Iris pigment epithelial cell (primary cell): ENCODE data around the gene KRTAP9-7.
A peak's percentile ranks its signal among the peaks of the same experiment; 100 is the strongest.
"Not testable (repeated sequence)": the region's sequence is repeated elsewhere in the genome, so short reads cannot be mapped to it uniquely, and the experiment has no call there.

Experiments used
- DNase-seq: peaks from one replicate; pipeline ENCODE4 v3.0.0-alpha.2; 2011; ENCODE audit warnings: low read depth

The KRTAP9-7 gene, protein sequence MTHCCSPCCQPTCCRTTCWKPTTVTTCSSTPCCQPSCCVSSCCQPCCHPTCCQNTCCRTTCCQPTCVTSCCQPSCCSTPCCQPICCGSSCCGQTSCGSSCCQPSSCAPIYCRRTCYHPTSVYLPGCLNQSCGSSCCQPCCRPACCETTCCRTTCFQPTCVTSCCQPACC

DNA sequence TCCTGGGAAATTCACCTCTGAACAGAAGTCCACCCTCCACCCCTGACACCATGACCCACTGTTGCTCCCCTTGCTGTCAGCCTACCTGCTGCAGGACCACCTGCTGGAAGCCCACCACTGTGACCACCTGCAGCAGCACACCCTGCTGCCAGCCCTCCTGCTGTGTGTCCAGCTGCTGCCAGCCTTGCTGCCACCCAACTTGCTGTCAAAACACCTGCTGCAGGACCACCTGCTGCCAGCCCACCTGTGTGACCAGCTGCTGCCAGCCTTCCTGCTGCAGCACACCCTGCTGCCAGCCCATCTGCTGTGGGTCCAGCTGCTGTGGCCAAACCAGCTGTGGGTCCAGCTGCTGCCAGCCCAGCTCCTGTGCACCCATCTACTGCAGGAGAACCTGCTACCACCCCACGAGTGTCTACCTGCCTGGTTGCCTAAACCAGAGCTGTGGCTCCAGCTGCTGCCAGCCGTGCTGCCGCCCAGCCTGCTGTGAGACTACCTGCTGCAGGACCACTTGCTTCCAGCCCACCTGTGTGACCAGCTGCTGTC lies at the start of gene KRTAP9-7:
Gene KRTAP9-7, plus strand, starts transcription at position 51 of the 543 bp plus-strand sequence. Its CDS starts 0 bp downstream, at position 51.
- not testable (repeated sequence) for DNase-seq

DNA sequence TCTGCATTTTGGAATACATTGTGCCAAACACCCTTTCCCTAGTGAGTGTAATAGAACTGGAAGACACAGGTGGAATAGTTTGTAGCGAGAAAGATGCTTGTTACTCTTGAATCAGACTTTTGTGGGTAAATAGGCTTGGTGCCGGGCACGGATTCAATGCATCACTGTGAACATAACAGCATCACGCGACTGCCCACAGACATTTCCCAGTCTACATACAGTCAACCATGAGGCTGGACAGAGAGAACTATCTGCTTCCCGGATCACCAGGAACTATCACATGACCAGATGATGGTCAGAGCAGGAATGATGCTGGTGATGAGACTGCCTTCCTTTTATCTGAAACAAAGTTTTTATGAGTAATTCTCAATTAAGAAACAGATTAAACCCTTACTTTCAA lies 49.4 kb upstream of the KRTAP9-7 start:
- DNase-seq = no peak

DNA sequence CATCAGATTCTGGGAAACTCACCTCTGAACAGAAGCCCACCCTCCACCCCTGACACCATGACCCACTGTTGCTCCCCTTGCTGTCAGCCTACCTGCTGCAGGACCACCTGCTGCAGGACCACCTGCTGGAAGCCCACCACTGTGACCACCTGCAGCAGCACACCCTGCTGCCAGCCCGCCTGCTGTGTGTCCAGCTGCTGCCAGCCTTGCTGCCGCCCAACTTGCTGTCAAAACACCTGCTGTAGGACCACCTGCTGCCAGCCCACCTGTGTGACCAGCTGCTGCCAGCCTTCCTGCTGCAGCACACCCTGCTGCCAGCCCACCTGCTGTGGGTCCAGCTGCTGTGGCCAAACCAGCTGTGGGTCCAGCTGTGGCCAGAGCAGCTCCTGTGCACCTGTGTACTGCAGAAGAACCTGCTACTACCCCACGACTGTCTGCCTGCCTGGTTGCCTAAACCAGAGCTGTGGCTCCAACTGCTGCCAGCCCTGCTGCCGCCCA lies 48.9 kb upstream of the KRTAP9-7 start, which contains the start of gene KRTAP9-2:
Gene KRTAP9-2, plus strand, starts transcription at position 51 of the 498 bp plus-strand sequence. Its CDS starts 7 bp downstream, at position 58.
- not testable (repeated sequence) for DNase-seq

DNA sequence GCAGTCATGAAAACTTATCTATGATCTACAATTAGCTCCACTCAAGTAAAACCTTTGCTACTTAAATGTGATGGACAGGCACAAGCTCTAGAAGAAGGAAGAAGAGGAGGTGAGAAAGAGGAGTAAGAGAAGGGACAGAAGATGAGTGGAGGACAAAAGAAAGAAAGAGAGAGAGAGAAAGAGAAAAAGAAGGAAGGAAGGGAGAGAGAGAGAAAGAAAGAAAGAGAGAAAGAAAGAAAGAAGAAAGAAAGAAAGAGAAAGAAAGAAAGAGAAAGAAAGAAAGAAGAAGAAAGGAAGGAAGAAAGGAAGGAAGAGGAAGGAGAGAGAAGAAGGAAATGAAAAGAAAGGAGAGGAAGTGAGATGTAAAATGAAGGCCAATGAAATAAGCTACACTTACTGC lies 45.4 kb upstream of the KRTAP9-7 start:
- DNase-seq = no peak

DNA sequence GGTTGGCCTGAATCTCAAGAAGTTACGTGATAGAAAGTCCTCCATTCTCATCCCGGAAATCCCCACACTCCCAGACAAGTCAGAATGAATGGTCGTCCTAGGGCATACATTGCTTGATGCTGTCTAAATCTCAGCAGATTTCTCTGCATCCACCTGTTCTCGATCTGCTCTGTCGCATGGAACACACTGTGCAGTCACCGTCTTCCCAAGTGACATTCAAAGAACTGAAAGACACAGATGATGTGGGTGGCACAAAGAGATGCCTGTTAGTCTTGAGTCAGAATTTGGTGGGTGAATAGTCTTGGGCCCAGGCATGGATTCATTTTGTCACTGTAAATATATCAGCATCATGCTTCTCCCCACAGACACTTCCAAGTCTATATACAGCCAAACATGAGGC lies 43.8 kb upstream of the KRTAP9-7 start:
- no peak for DNase-seq

DNA sequence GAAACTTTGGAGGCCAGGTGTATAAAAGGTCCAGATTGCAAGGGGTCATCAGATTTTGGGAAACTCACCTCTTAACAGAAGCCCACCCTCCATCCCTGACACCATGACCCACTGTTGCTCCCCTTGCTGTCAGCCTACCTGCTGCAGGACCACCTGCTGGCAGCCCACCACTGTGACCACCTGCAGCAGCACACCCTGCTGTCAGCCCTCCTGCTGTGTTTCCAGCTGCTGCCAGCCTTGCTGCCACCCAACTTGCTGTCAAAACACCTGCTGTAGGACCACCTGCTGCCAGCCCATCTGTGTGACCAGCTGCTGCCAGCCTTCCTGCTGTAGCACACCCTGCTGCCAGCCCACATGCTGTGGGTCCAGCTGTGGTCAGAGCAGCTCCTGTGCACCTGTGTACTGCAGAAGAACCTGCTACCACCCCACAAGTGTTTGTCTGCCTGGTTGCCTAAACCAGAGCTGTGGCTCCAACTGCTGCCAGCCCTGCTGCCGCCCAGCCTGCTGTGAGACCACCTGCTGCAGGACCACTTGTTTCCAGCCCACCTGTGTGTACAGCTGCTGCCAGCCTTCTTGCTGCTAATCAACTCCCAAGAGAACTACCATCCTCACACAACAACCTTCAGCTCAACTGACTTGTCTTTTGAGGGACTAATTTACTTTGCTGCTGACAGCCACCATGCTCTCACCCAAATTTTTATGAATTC lies 42.9 kb upstream of the KRTAP9-7 start, which contains the start of gene KRTAP9-3:
Gene KRTAP9-3, plus strand, starts transcription at position 51 of the 707 bp plus-strand sequence. Its CDS starts 53 bp downstream, at position 104.
- not testable (repeated sequence) for DNase-seq

DNA sequence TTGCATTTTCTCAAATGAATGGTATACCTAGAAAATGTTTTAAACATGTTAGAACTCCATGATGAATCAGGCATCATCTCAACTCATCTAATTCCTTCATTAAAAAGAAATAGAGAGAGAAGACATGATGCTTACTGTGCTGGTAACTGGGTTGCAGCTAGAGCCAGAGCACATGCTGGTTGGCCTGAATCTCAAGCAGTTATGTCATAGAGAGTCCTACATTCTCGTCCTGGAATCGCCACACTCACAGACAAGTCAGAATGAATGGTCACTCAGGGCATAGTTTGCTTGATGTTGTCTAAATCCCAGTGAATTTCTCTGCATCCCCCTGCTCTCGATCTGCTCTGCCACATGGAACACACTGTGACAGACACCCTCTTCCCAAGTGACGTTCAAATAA lies 38.4 kb upstream of the KRTAP9-7 start:
- DNase-seq = not testable (repeated sequence)

DNA sequence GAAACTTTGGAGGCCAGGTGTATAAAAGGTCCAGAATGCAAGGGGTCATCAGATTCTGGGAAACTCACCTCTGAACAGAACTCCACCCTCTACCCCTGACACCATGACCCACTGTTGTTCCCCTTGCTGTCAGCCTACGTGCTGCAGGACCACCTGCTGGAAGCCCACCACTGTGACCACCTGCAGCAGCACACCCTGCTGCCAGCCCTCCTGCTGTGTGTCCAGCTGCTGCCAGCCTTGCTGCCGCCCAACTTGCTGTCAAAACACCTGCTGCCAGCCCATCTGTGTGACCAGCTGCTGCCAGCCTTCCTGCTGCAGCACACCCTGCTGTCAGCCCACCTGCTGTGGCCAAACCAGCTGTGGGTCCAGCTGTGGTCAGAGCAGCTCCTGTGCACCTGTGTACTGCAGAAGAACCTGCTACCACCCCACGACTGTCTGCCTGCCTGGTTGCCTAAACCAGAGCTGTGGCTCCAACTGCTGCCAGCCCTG lies 37.5 kb upstream of the KRTAP9-7 start, which contains the start of gene KRTAP9-8:
Gene KRTAP9-8, plus strand, starts transcription at position 51 of the 489 bp plus-strand sequence. Its CDS starts 53 bp downstream, at position 104.
- DNase-seq = not testable (repeated sequence)

DNA sequence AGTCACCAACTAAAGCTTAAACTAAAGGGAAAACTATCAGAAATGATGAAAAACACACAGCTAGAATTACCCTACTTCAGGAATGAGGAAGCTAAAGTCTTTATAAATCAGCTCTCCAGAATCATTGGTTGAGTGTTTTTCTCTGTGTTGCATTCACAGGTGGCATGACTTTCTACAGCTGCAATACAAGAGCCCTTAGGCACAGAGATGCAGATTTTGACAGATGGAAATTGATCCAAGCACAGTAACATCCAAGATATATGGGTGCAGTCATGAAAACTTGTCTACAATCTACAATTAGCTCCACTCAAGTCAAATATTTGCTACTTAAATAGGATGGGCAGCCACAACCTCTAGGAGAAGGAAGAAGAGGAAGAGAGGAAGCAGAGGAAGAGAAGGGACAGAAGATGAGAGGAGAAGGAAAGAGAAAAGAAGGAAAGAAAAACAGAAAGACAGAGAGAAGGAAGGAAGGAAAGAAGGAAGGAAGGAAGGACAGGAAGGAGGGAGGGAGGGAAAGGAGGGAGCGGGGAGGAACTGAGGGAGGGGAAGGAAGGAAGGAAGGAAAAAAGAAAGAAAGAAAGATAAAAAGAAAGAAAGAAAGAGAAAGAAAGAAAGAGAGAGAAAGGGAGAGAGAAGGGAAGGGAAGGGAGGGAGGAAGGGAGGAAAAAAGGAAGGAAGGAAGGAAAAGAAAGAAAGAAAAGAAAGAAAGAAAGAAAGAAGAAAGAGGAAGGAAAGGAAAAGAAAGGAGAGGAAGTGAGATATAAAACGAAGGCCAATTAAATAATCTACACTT lies 28.3 kb upstream of the KRTAP9-7 start:
- DNase-seq = not testable (repeated sequence)

DNA sequence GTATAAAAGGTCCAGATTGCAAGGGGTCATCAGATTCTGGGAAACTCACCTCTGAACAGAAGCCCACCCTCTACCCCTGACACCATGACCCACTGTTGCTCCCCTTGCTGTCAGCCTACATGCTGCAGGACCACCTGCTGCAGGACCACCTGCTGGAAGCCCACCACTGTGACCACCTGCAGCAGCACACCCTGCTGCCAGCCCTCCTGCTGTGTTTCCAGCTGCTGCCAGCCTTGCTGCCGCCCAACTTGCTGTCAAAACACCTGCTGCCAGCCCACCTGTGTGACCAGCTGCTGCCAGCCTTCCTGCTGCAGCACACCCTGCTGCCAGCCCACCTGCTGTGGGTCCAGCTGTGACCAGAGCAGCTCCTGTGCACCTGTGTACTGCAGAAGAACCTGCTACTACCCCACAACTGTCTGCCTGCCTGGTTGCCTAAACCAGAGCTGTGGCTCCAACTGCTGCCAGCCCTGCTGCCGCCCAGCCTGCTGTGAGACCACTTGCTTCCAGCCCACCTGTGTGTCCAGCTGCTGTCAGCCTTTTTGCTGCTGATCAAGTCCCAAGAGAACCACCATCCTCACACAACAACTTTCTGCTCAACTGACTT lies 25.8 kb upstream of the KRTAP9-7 start, which contains the start of gene KRTAP9-4:
Gene KRTAP9-4, plus strand, starts transcription at position 51 of the 604 bp plus-strand sequence. Its CDS starts 34 bp downstream, at position 85.
- not testable (repeated sequence) for DNase-seq

DNA sequence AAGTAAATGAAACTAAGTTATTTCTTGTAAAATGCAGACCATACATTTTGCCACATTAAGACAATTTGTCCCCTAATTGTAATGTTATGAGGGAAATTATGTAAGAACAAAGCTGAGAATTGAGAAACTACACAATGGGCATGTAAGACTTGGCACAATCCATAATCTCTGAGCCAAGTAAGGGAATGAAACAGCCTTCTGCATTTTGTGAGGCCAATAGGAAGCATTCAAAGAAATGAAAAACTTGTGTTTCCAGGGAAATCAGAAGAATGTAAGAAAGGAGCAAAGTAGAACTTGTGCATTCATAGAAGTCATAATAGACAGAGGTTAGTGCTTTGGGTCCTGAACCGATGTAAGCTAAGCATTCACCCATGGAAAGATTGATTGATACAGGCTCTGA lies 24.2 kb upstream of the KRTAP9-7 start:
- DNase-seq = no peak

DNA sequence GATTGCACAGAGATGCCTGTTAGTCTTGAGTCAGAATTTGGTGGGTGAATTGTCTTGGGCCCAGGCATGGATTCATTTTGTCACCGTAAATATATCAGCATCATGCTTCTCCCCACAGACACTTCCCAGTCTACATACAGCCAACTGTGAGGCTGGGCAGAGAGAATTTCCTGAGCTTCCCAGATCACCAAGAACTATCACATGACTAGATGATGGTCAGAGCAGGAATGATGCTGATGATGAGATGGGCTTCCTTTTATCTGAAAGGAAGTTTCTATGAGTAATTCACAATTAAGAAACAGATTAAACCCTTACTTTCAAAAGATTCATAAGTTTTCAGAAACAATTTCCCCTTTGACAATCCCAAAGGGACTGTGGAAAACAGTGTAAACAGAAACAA lies 20.6 kb upstream of the KRTAP9-7 start:
- DNase-seq = no peak

DNA sequence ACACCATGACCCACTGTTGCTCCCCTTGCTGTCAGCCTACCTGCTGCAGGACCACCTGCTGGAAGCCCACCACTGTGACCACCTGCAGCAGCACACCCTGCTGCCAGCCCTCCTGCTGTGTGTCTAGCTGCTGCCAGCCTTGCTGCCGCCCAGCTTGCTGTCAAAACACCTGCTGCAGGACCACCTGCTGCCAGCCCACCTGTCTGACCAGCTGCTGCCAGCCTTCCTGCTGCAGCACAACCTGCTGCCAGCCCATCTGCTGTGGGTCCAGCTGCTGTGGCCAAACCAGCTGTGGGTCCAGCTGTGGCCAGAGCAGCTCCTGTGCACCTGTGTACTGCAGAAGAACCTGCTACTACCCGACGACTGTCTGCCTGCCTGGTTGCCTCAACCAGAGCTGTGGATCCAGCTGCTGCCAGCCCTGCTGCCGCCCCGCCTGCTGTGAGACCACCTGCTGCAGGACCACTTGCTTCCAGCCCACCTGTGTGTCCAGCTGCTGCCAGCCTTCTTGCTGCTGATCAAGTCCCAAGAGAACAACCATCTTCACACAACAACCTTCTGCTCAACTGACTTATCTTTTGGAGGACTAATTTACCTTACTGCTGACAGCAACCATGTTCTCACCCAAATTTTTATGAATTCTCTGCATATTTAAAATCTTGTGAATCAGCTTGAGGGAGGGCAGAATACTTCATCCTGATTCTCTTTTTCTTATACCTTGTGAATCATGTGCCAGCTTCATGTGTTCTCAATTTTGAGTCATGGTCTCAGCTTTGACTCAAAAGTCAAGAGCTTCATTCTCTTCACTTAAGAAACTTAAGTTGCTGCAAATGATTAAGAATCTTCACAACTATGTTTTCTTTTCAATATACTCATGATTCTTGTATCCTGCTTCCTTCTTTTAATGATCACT lies 19.9 kb upstream of the KRTAP9-7 start, which contains the start of gene KRTAP9-9:
Gene KRTAP9-9, plus strand, starts transcription at position 4 of the 910 bp plus-strand sequence.
- not testable (repeated sequence) for DNase-seq

DNA sequence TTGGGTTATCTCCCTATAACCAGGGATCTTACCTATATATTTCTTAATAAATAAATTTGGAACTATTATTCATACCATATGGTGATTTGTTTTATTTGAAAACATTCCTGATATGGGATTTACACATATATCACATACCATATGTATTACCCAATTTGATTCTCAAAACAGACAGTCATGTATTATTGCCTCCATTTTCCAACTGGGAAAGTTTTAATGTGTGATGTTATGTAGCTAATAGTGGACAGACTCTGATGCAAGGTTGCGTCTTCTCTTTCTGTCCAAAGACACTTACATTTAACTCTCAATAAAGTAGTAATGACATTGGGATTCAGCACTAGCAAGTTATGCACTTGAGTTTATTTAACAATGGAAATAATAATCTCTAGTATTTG lies 19.2 kb upstream of the KRTAP9-7 start:
- no peak for DNase-seq

DNA sequence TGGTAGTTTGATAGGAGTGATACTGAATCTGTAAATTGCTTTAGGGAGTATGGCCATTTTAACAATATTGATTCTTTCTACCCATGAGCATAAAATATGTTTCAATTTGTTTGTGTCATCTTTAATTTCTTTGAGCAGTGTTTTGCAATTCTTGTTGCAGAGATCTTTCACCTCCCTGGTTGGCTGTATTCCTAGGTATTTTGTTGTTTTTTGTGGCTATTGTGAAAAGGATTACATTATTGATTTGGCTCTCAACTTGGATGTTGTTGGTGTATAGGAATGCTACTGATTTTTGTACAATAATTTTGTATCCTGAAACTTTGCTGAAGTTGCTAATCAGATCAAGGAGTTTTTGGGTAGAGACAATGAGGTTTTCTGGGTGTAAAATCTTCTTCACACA lies 17.1 kb upstream of the KRTAP9-7 start:
- DNase-seq = no peak

DNA sequence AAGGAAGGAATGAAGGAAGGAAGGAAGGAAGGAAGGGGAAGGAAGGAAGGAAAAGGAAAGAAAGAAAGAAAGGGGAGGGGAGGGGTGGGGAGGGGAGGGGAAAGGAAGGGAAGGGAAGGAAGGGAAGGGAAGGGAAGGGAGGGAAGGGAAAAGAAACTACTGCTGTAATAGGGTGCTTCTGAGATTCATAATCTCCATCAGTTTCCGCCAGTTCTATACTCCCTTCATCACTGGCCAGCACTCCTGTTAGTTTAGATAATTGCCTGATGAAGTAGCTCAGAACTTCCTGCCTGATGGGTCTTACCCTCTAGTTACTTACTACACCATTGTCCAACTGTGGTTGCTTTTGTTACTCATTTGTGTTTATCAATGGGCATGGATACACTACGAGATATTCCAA lies 12.3 kb upstream of the KRTAP9-7 start:
- no peak for DNase-seq

DNA sequence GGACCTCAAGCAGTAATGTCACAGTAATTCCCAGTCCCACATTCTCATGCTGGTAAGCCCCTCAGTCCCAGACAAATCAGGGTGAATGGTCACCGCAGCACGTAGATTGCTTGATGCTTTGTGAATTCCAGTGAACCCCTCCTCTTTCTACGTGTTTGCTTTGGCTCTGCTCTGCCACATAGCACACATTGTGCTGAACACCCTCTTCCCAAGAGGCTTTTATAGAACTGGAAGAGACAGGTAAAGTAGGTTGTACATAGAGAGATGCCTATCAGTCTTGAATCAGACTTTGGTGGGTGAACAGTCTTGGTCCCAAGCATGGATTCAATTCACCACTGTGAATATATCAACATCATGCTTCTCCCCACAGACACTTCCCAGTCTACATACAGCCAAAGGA lies 10.9 kb upstream of the KRTAP9-7 start:
- no peak for DNase-seq

DNA sequence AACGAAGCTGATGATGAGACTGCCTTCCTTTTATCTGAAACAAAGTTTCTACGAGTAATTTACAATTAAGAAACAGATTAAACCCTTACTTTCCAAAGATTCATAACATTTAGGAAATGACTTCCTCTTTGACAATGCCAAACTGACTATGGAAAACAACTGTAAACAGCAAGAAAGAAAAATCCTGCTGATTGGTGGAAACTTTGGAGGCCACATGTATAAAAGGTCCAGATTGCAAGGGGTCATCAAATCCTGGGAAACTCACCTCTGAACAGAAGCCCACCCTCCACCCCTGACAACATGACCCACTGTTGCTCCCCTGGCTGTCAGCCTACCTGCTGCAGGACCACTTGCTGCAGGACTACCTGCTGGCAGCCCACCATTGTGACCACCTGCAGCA lies 10.4 kb upstream of the KRTAP9-7 start, which contains the start of gene KRTAP9-6:
Gene KRTAP9-6, plus strand, starts transcription at position 301 of the 400 bp plus-strand sequence. Its CDS starts 0 bp downstream, at position 301.
- no peak for DNase-seq

DNA sequence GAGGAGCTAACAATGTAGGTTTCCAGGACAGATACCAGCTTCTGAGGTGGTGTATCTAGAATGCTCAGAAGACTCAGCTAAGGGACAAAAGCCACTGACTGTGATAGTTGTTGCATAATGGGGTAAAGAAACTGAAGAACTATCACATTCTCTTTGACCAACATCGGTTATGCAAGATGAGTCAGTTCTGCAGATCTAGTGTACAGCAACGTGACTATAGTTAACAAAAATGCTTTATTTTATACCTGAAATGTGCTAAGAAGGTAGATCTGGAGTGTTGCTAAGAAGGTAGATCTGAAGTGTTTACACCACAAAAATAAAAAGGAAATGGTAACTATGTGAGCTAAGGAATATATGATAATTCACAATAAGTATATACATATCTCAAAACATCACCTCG lies 7.8 kb upstream of the KRTAP9-7 start:
- DNase-seq = peak; percentile 20

DNA sequence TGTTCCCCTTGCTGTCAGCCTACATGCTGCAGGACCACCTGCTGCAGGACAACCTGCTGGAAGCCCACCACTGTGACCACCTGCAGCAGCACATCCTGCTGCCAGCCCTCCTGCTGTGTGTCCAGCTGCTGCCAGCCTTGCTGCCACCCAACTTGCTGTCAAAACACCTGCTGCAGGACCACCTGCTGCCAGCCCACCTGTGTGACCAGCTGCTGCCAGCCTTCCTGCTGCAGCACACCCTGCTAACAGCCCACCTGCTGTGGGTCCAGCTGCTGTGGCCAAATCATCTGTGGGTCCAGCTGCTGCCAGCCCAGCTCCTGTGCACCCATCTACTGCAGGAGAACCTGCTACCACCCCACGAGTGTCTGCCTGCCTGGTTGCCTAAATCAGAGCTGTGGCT lies 4.2 kb upstream of the KRTAP9-7 start:
- DNase-seq = not testable (repeated sequence)
